Uterus (tissue), 2 donors: ENCODE measurements around the gene NIPBL.

Experiments
- CTCF ChIP-seq, 4 experiments: fragments of 200-600 bp in 2 of 4; fragments of 450-650 bp in 2 of 4; sonication (generic) in 2 of 4; IDR thresholded peaks; one replicate each; pipeline ENCODE4 v1.5.1; 2016 to 2019; ENCODE audit warnings: antibody characterized with exemption in 4 of 4, mild to moderate bottlenecking in 2 of 4, moderate library complexity in 1 of 4
- POLR2A ChIP-seq, 2 donors: fragments of 450-650 bp; IDR thresholded peaks; one replicate each; pipeline ENCODE4 v1.6.1; 2016; ENCODE audit warnings: antibody characterized with exemption in 2 of 2, mild to moderate bottlenecking in 1 of 2, moderate library complexity in 1 of 2

GRCh38 chr5:36935805-36936204, 59.2 kb downstream of the NIPBL start:
- TF ChIP-seq CTCF (IDR thresholded peaks at IDR 0.05), result no peak
- TF ChIP-seq POLR2A (IDR thresholded peaks at IDR 0.05), result no peak
